Raji (cell line): ENCODE results near the gene GPC6.

Source experiments
- POLR2A ChIP-seq: IDR thresholded peaks from 2 replicates; pipeline ENCODE4 v1.6.1; 2011; ENCODE audit warnings: low read depth, low read length, control low read depth; ENCODE audit not compliant: insufficient read depth

GPC6 gene

DNA sequence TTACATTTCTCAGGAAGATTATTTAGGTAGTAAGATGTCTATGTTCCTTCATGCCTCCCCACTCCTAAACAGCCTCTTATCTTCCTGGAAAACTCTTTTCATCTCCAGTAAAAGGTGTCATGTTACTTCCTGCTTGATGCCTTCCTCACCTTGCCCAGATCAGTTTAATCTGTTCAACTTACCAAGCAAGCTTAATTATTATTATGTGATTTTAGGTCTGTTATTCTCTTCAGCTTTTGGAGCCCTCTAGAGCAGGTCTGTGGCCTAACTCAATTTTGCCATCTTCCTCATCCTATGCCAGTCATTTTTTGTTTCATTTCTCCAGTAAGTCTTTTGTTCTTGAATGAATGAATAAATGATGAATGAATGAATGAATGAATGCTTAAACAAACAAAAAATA lies 724.5 kb downstream of the GPC6 start:
- TF ChIP-seq POLR2A = no peak

DNA sequence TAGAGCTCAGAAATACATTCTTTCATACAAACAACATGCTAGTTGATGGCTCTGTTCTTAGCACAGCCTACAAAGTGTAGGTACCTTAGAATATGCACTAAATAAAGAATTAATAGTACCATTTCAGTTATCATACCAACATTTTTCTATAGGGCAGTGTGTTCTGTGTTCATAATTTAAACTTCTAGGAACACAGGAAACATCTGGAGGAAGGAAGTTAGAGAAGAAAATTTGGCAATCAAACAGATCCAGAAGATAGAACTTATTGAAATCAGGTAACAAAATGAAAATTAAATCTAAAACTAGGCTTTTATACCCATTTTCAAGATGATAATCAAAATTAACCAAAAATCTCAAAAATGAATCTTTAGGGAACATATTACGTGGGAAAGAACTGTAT lies 725.3 kb downstream of the GPC6 start:
- no peak for TF ChIP-seq POLR2A

DNA sequence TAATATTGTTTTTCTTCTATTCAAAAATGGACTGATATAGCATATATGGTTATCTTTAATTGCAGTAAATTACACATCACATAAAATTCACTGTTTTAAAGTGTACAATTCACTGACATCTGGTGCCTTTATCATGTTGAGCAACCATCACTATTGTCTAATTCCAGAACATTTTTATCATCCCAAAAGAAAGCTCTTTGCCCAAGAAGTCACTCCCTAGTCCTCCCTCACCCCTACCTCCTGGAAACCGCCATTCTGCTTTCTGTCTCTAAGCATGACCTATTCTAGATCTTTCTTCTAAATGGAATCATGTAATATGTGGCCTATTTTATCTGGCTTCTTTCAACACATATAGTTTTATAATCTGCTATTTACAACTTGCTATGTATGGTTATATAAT lies 727.2 kb downstream of the GPC6 start:
- no peak for TF ChIP-seq POLR2A

DNA sequence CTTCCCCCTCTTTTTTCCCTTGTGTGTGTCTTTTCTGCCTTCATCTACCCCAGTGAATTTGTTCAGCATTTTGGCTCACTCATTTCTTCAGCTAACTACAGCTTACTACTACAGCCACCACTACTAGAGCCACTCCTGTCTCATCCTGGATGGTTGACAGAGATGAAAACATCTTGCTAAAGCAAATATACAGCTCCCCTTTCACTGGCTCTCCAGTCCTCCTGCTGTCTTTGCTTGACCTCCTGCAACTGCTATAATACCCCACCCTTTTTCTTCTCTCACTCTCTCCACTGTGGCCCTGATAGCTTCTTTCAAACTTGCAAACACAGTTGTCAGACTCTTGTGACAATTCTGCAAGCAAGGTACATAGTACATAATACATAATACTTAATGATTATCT lies 729.3 kb downstream of the GPC6 start:
- no peak for TF ChIP-seq POLR2A

DNA sequence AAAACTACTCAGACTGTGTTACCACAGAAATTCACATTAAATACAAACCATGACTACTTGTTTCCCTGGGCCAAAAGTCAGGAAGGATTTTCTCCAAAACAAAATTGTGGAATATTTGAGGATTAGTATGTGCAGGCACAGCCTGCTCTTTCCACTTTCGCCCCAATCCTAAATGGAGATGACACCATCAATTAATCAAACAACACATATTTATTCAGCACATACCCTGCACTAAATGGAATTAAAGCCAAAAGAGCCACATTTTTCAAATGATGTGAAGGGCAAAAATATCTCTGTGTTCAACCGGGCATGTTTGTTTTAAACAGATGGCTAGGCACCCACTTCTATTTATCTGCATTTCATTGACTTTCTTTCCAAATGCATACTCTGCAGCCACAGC lies 729.8 kb downstream of the GPC6 start:
- no peak for TF ChIP-seq POLR2A

DNA sequence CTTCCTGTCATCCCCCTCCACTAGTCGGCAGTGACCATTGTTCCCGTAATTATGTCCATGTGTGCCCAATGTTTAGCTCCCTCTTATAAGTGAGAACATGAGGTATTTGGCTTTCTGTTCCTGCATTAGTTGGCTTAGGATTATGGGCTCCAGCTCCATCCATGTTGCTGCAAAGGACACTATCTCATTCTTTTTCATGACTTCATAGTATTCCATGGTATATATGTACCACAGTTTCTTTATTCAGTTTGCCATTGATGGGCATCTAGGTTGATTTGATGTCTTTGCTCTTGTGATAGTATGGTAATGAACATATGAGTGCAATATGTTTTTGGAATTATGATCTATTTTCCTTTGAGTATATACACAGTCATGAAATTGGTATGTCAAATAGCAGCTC lies 730.8 kb downstream of the GPC6 start:
- no peak for TF ChIP-seq POLR2A

DNA sequence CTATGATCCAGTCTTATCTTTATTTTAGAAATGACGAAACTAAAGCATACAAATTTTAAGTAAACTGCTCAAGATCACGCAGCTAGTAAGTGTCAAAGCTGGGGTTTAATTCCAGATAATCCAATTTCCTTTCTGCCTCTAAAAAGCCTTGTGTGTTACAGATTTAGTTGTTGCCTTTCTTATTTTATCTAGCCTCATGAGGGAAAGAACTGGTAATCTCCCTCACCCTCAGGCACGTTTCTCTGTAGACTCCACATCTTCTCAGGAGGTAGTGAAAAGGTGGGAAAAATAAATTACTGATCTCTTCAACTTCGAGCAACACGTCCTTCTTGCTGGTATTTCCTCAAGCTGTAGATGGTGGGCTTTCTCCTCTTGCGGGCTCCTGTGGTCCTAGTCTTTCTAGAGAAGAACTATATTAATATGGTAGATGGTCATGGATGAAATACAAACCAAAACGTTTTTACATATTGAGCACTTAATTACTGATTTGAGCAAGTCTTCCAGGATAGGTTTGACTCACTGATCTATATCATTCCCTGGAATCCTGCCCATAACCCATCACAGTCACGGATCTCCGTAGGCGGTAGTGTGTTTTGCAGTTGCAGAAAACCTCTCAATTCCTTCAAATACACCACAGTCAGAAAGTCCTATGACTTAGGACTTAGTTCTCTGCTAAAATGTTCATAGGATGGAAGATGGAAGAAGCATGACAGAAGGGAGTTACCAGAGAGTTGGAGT lies 733.4 kb downstream of the GPC6 start:
- TF ChIP-seq POLR2A = no peak

DNA sequence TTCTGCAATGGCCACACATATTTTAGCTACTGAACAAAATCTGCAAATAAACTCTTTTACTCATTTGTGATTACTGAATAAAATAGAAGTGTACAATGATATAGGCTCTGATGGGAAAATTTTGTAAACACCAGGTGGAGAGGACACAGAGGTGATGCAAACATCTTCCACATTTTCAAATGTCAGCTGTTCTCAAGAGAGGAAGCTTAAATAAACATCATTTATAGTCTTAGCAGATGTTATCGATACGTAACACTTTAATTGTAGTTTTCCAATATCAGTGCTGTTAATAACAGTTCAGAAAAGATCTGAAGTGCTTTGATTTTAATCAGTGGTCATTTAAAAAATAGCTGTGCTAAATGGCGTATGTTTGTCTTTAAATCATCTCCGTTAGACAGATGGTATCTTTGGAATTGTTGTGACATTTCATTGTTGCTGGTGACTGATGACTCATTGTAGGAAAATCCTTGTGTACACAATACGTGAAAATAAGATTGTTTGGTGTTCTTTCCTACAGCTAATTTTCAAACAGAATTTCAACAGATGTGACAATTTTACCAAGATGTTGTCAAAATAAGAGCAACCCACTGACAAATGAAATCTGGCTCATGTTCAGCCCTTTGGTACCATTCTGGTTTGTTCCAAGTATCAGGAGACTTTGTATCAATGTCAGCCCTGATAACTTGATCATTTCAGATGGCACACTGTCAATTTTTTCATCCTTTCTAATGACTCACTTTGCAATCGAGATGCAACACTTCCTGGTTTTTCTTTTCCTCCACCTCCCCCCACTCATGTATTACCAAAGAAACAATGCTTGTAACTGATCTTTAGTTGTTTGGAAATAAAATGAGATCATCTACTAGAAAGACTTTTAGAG lies 736.9 kb downstream of the GPC6 start:
- TF ChIP-seq POLR2A = no peak

DNA sequence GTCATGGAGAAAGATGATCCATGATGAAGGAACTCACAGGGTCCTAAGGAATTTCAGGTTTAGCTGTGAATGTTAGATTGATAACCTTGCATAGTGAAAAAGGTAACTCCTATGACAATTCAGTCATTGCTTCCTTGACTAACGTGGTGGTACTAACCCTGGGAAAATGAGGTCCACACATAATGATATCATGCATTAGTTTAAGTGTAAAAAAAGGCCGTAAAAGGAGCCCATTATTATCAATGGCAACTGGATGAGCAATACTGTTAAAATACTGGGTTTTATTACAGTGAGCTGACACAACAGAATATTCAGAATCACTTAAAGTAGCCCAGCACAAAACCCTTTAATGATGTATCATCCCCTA lies 737.5 kb downstream of the GPC6 start:
- TF ChIP-seq POLR2A = no peak

DNA sequence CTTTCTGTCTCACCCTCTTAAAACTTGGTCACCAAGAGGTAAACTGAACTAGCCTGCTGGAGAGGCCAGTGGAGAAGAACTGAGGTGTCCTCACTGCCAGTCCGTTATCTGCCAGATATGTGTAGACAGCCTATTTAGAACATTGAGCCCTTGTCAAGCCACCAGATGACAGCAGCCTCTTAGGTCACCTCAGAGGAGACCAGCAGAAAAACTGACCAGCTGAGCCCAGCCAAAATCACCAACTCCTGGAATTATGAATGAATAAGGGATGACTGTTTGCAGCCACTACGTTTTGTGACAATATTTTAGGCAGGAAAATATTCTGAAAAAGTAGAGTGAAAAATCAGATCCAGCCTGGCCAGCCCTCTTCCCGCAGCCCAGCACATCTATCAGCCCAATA lies 739.0 kb downstream of the GPC6 start:
- no peak for TF ChIP-seq POLR2A

DNA sequence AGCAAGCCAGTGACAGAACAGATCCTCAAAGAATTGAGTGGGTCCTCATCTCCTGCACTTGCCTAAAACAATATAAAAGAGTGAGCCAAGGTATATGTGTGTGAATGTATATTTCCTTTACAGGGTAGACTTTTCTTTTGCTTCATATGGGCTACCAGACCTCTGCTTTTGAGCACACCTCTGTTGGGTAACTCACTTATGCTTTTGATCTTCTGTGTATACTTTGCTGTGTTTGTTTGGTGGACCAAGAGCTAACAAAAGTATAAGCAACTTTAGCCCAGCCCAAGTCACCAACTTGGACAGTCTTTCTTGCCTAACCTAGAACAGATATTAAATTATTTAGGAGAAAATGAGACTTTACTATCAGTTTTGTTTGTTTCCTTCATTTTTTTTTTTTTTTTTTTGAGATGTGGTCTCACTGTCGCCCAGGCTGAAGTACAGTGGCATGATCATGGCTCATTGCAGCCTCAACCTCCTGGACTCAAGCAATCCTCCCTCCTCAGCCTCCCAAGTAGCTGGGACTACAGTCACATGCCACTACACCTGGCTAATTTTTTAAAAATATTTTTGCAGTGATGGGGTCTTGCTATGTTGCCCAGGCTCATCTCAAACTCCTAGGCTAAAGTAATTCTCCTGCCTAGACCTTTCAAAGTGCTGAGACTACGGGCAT lies 739.8 kb downstream of the GPC6 start:
- no peak for TF ChIP-seq POLR2A

DNA sequence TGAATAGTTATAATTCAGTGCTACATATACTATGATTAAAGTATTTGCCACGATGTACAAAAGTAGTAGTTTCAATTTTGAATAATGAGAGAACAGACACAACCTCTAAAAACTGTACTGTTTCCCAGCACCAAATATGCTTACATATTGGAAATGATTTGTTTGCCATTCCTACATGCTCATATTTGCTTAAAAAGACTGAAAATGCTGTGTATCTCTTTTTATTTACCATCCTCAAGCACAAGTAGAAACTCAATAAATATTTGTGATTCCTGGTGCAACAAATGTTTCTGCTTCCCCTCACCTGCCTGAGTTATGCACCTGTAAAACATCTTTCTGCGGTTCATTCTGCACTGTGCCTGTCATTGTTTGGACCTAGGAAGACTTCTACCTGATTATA lies 740.7 kb downstream of the GPC6 start:
- TF ChIP-seq POLR2A = no peak

DNA sequence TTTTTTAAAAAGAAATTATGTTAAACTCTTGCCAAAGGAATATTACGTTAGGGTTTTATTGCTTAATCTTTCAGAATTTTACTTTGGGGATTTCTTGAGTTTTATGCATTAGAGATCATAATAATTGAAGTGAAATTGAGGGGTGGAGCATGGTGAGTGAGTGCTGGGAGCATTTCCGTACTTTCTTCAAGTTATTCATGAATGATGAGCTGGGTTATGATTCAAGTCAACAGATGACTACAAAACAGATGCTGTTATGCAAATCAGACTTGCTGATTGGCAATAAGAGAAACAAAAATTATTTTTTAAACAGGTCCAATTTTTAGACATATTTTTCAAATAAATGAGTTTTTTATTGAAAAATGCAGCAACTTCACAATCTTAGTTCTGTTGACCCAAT lies 748.6 kb downstream of the GPC6 start:
- TF ChIP-seq POLR2A = no peak

DNA sequence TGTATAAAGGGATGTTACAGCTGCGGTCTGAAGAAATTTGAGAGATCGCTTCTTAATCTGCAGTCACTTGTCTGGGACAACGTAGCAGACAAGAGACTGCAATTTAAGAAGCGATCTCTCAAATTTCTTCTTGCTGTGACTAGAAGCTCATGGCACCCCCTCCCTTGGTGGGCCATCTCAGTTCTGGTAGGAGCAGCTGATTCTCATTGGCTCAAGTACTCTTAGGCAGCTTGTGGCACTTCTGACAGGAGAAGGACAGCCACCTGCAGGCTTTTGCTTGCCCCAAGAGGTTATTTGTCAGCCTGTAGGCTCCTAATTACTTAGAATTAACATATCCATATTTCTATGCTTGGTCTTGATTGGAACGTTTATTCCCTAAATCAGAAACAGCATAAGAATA lies 749.9 kb downstream of the GPC6 start:
- TF ChIP-seq POLR2A = no peak

DNA sequence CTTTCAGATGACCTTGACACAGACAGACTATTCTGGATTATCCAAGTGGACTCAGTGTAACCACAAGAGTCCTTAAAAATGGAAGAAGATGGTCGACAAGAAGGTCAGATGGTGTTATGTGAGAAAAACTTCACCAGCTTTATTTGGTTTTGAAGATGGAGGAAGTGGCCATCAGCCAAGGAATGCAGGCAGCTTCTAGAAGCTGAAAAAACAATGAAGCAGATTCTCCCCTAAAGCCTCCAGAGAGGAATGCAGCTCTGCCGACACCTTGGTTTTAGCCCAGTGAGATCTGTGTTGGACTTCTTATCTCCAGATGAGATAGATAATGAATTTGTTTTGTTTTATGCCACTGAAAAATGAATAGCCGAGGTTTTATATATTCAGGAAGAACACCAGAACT lies 751.4 kb downstream of the GPC6 start:
- no peak for TF ChIP-seq POLR2A

DNA sequence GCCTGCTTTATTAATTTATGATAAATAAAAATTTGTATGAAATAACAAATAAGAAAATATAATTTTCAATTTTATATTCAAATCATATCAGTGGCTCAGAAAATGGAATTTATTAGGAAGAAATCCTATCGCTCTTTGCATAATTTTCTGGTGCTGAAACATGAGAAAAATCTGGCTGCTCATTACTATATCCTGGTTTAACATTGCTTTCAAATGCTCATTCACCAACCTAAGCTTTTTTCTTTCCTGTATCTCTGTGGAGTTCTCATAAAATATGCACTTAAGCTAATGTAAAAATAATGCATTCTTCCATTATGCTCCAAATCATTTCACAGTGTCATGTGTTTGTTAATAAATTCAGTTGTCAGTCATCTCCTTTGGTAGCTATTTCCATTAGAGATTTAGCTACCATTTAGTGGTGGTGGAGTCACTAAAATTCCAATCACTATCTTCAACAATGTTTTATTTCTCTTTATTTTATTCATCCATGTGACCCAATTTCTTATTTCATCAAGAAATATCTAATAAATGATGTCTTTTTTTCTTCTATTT lies 754.9 kb downstream of the GPC6 start:
- TF ChIP-seq POLR2A = no peak

DNA sequence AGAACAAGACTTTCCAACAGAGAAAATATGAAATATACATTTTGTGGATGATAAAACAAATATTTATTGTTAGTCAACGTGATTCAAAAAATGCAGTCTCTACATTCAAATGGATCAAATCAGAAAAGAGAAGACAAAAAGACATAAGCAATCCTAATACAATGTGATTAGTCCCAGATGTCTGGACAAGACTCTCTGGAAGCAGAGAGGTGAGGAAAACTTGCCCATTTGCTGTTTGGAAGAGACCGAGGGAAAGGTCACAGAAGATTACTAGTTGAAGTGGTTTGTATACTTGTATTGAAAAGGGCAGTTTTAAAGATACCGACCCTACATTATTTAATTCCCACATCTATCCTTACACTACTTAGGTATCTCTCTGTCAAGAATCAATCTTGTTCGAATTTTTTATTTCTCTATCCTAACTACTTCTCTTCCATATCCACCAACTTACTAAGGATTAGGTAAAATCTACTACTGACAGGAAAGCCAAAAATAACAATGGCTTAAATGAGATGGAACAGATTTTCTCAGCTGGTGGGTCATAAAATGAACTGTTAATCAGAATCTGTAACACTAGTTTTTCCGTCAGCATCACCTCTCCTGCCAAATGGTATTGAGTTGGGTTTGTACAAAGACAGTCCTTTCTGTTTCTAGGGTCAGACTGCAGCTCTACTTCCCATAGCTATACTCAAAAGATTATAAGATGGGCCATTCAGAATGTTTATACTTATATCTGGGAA lies 755.7 kb downstream of the GPC6 start:
- no peak for TF ChIP-seq POLR2A
